CD4-positive, alpha-beta T cell treated with Interferon gamma for 1 hour (primary cell): ENCODE measurements around the gene PAM.

Source experiments
- DNase-seq: peaks from one replicate; pipeline ENCODE4 v3.0.0-alpha.2; 2020

The PAM gene

GRCh38 chr5:102815540-102816332 is 60.6 kb downstream of the PAM start:
- no peak for DNase-seq

GRCh38 chr5:102818345-102818744 is 63.2 kb downstream of the PAM start:
- DNase-seq: no peak

GRCh38 chr5:102818934-102819333 is 63.8 kb downstream of the PAM start:
- DNase-seq: no peak

GRCh38 chr5:102819634-102820033 is 64.5 kb downstream of the PAM start:
- DNase-seq: no peak

GRCh38 chr5:102823441-102823874 is 68.4 kb downstream of the PAM start:
- no peak for DNase-seq

GRCh38 chr5:102826629-102827028 is 71.5 kb downstream of the PAM start:
- DNase-seq: no peak

GRCh38 chr5:102830241-102830640 is 75.1 kb downstream of the PAM start:
- DNase-seq: no peak

GRCh38 chr5:102832445-102832844 is 77.3 kb downstream of the PAM start:
- DNase-seq: no peak

GRCh38 chr5:102833146-102833545 is 78.0 kb downstream of the PAM start:
- no peak for DNase-seq

GRCh38 chr5:102834438-102834964 is 79.4 kb downstream of the PAM start:
- no peak for DNase-seq

GRCh38 chr5:102835717-102836116 is 80.6 kb downstream of the PAM start:
- no peak for DNase-seq

- no peak for DNase-seq
These were observed 85.9 kb downstream of the PAM start for GRCh38 chr5:102841021-102841420.

- DNase-seq: no peak
These were observed 88.9 kb downstream of the PAM start for GRCh38 chr5:102843997-102844396.

GRCh38 chr5:102845041-102845440 is 89.9 kb downstream of the PAM start:
- DNase-seq: no peak

GRCh38 chr5:102850503-102850902 is 95.4 kb downstream of the PAM start:
- DNase-seq: no peak

GRCh38 chr5:102853680-102854079 is 98.6 kb downstream of the PAM start:
- no peak for DNase-seq

GRCh38 chr5:102855681-102856388 is 100.7 kb downstream of the PAM start:
- DNase-seq: no peak

- no peak for DNase-seq
These were observed 101.3 kb downstream of the PAM start for GRCh38 chr5:102856389-102856777.

GRCh38 chr5:102857076-102857818 is 102.1 kb downstream of the PAM start:
- no peak for DNase-seq

GRCh38 chr5:102858221-102858620 is 103.1 kb downstream of the PAM start:
- no peak for DNase-seq

GRCh38 chr5:102858808-102859207 is 103.7 kb downstream of the PAM start:
- no peak for DNase-seq

- DNase-seq: no peak
These were observed 104.9 kb downstream of the PAM start for GRCh38 chr5:102860035-102860434.

GRCh38 chr5:102863058-102863457 is 108.0 kb downstream of the PAM start:
- no peak for DNase-seq
